ENCODE data around the gene PLEKHG3. TPM values are rescaled to one million over a fixed set of nuclear protein-coding genes. Genes with fewer than 3 reads are reported as not detected.

PLEKHG3 gene
- total RNA-seq, 4 donors from 2014 or later, result 58.1 to 273 (median 94.7) TPM

- H3K27ac ChIP-seq, result peak overlapping the region; percentile 83 to 89 (median 88)
- no peaks in the 10 kb centered on the region for H3K9me3 ChIP-seq
- H3K36me3 ChIP-seq, result no peaks in the 10 kb centered on the region
- H3K4me3 ChIP-seq, result no peak overlapping the region
- H3K27me3 ChIP-seq, result no peaks in the 10 kb centered on the region
- DNase-seq, result no peak
- peaks cover 23 to 41% (median 30%) of the 10 kb centered on the region in 4 donors for H3K4me1 ChIP-seq
- in situ Hi-C loops (cut with MboI; ENCODE audit: low pct_ligation_motif_present in 1 of 4, low pct_unique_long_range_greater_than_20kb in 1 of 4, low sequenced_read_pairs in 3 of 4), result no loop called here
- TF ChIP-seq, protein P1, sequence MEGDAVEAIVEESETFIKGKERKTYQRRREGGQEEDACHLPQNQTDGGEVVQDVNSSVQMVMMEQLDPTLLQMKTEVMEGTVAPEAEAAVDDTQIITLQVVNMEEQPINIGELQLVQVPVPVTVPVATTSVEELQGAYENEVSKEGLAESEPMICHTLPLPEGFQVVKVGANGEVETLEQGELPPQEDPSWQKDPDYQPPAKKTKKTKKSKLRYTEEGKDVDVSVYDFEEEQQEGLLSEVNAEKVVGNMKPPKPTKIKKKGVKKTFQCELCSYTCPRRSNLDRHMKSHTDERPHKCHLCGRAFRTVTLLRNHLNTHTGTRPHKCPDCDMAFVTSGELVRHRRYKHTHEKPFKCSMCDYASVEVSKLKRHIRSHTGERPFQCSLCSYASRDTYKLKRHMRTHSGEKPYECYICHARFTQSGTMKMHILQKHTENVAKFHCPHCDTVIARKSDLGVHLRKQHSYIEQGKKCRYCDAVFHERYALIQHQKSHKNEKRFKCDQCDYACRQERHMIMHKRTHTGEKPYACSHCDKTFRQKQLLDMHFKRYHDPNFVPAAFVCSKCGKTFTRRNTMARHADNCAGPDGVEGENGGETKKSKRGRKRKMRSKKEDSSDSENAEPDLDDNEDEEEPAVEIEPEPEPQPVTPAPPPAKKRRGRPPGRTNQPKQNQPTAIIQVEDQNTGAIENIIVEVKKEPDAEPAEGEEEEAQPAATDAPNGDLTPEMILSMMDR (IDR thresholded peaks at IDR 0.05), result no peak
- TF ChIP-seq POLR2AphosphoS5 (IDR thresholded peaks at IDR 0.05), result no peak
- no peak for TF ChIP-seq EP300 (IDR thresholded peaks at IDR 0.05; ENCODE audit: low read depth)
- no peak for TF ChIP-seq POLR2A (IDR thresholded peaks at IDR 0.05)
- intact Hi-C loops (cut with DNase I; ENCODE audit: low total_unique reads), result no loop called here
- WGBS, 2 donors (ENCODE audit: low coverage in 1 of 2), result 86% methylated on average over 15 of the region's 15 CpGs; no CpG with 5 or more reads in 1 of the 2 donors
These were observed 21.0 kb upstream of the PLEKHG3 start for GRCh38 chr14:64683264-64683663.

- no peaks in the 10 kb centered on the region for H3K36me3 ChIP-seq
- WGBS, 2 donors (ENCODE audit: low coverage in 1 of 2), result 76% methylated on average over 6 of the region's 6 CpGs; no CpG with 5 or more reads in 1 of the 2 donors
- TF ChIP-seq, protein P1 (IDR thresholded peaks at IDR 0.05), result no peak
- TF ChIP-seq EP300 (IDR thresholded peaks at IDR 0.05; ENCODE audit: low read depth) (no peak), POLR2A (IDR thresholded peaks at IDR 0.05) (no peak), POLR2AphosphoS5 (IDR thresholded peaks at IDR 0.05) (no peak)
- in situ Hi-C loops (cut with MboI; ENCODE audit: low pct_ligation_motif_present in 1 of 4, low pct_unique_long_range_greater_than_20kb in 1 of 4, low sequenced_read_pairs in 3 of 4), result no loop called here
- no peaks in the 10 kb centered on the region for H3K27me3 ChIP-seq
- H3K27ac ChIP-seq, result peak overlapping the region in 2 of 4 donors; percentile 20 to 87
- DNase-seq, result no peak
- no peaks in the 10 kb centered on the region for H3K9me3 ChIP-seq
- intact Hi-C loops (cut with DNase I; ENCODE audit: low total_unique reads), result no loop called here
- peaks cover 28 to 49% (median 36%) of the 10 kb centered on the region in 4 donors for H3K4me1 ChIP-seq
- H3K4me3 ChIP-seq, result no peak overlapping the region
These were observed 20.1 kb upstream of the PLEKHG3 start for GRCh38 chr14:64684091-64684490.

GRCh38 chr14:64685371-64686281 is 18.6 kb upstream of the PLEKHG3 start:
- no peaks in the 10 kb centered on the region for H3K27me3 ChIP-seq
- no peak for TF ChIP-seq POLR2AphosphoS5 (IDR thresholded peaks at IDR 0.05)
- TF ChIP-seq POLR2A (IDR thresholded peaks at IDR 0.05), result no peak
- intact Hi-C loops (cut with DNase I; ENCODE audit: low total_unique reads), result no loop called here
- in situ Hi-C loops (cut with MboI; ENCODE audit: low pct_ligation_motif_present in 1 of 4, low pct_unique_long_range_greater_than_20kb in 1 of 4, low sequenced_read_pairs in 3 of 4), result no loop called here
- no peak overlapping the region for H3K27ac ChIP-seq
- DNase-seq, result no peak
- 83 to 84% methylated on average over 4 to 10 of the region's 10 CpGs for WGBS, 2 donors (ENCODE audit: low coverage in 1 of 2)
- H3K4me1 ChIP-seq, result peaks cover 22 to 51% (median 32%) of the 10 kb centered on the region in 4 donors
- no peaks in the 10 kb centered on the region for H3K36me3 ChIP-seq
- H3K9me3 ChIP-seq, result no peaks in the 10 kb centered on the region
- no peak overlapping the region for H3K4me3 ChIP-seq

GRCh38 chr14:64686282-64686615 is 18.0 kb upstream of the PLEKHG3 start:
- intact Hi-C loops (cut with DNase I; ENCODE audit: low total_unique reads), result no loop called here

More at GRCh38 chr14:64686282-64686615, 18.0 kb upstream of the PLEKHG3 start:
- WGBS, 2 donors (ENCODE audit: low coverage in 1 of 2), result 77 to 87% methylated on average over 5 to 7 of the region's 7 CpGs
- no peak for DNase-seq
- Histone ChIP-seq H3K27ac (no peak overlapping the region), H3K4me1 (peaks cover 16 to 51% (median 29%) of the 10 kb centered on the region in 4 donors), H3K36me3 (no peaks in the 10 kb centered on the region), H3K9me3 (no peaks in the 10 kb centered on the region), H3K27me3 (no peaks in the 10 kb centered on the region), H3K4me3 (no peak overlapping the region)
- in situ Hi-C loops (cut with MboI; ENCODE audit: low pct_ligation_motif_present in 1 of 4, low pct_unique_long_range_greater_than_20kb in 1 of 4, low sequenced_read_pairs in 3 of 4), result no loop called here
- TF ChIP-seq POLR2A (IDR thresholded peaks at IDR 0.05) (no peak), EP300 (IDR thresholded peaks at IDR 0.05; ENCODE audit: low read depth) (no peak), POLR2AphosphoS5 (IDR thresholded peaks at IDR 0.05) (no peak)
- TF ChIP-seq, protein P1 (IDR thresholded peaks at IDR 0.05), result no peak
